ENCODE measurements around the gene MCEMP1. TPM values are rescaled to one million over a fixed set of nuclear protein-coding genes. Genes with fewer than 3 reads are reported as not detected.

Gene MCEMP1
- total and polyA plus RNA-seq, 2 of the 13 experiments (the other 11 are each of a cell fraction or from before 2014, with no cell fraction given), result not detected

DNA sequence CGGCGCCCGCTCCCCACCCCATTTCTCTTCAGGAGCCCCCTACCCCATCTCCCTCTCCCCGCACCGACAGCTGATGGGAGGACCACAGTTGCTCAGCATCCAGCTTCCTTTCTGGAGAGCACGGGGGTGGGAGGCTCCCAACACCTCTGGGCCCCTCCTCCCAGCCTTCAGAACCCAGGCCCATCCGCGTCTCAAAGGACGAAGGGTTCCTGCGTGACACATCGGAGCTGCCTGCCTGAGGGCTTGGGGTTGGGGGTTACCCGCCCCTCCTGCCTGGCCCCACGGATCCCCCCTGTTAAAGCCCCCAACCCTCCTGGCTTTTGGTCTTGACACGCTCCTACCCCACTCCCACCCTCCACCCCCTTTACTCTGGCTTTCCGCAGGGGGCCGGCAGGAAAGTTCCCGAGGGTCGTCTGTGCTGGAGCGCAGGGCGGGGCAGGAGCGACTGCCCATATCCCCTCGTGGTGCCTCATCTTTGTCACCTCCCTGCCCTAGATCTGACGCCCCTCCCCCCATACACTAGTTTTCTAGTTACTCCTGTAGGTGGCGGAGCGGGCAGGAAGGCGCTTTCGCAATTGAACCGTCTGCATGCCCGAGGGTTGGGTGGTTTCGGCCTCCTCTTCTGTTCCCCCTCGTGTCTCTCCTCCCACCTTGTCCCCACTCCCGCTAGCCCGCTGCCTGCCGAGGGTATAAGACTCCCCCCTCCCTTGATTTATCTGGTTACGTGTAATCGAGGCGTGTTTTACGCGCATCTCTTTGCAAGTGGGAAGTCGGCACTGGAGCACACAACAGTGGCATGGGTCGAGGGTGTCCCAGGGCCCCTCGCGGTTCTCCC lies 4.7 kb downstream of the MCEMP1 start (continued):
- TF ChIP-seq SATB2 (CRISPR knock-in tag; IDR thresholded peaks at IDR 0.05) (no peak), ZNF547 (CRISPR knock-in tag; IDR thresholded peaks at IDR 0.05) (no peak), FOSL1 (CRISPR knock-in tag; IDR thresholded peaks at IDR 0.05; ENCODE audit: borderline replicate concordance) (no peak), ZNF577 (CRISPR knock-in tag; IDR thresholded peaks at IDR 0.05; ENCODE audit: borderline replicate concordance, low read depth) (no peak), CEBPG (CRISPR knock-in tag; IDR thresholded peaks at IDR 0.05) (peak; percentile 92), ZBTB42 (CRISPR knock-in tag; IDR thresholded peaks at IDR 0.05) (no peak), ZNF260 (CRISPR knock-in tag; IDR thresholded peaks at IDR 0.05; ENCODE audit: borderline replicate concordance, low read depth) (no peak), ZNF142 (CRISPR knock-in tag; IDR thresholded peaks at IDR 0.05) (no peak), AGO2 (optimal IDR thresholded peaks at IDR 0.05; ENCODE audit: low read depth, low read length) (no peak), NFKB2 (CRISPR knock-in tag; IDR thresholded peaks at IDR 0.05; ENCODE audit: borderline replicate concordance) (no peak), ZNF776 (CRISPR knock-in tag; IDR thresholded peaks at IDR 0.05) (no peak), NCOA2 (CRISPR knock-in tag; IDR thresholded peaks at IDR 0.05) (no peak), TEAD3 (CRISPR knock-in tag; optimal IDR thresholded peaks at IDR 0.05; ENCODE audit: borderline replicate concordance) (peak; percentile 37)

Data from HepG2 (cell line).